HFF-Myc (cell line): ENCODE results near the gene FHIT.

Source experiments
- DNase-seq: peaks from one replicate; pipeline ENCODE4 v3.0.0-alpha.2; 2011; ENCODE audit warnings: low read depth; ENCODE audit errors: extremely low read depth
- H3K4me3 ChIP-seq: replicated peaks from 2 replicates; pipeline ENCODE4 v1.5.1; 2011; ENCODE audit warnings: low read depth, mild to moderate bottlenecking, control low read depth, low read length
- CTCF ChIP-seq: IDR thresholded peaks from 2 replicates; pipeline ENCODE4 v1.5.1; 2012; ENCODE audit warnings: mild to moderate bottlenecking, low read depth, low read length, control low read depth; ENCODE audit errors: missing control alignments

Gene FHIT

GRCh38 chr3:60011218-60011617 lies 1240.0 kb downstream of the FHIT start:
- no peak overlapping the region for H3K4me3 ChIP-seq
- TF ChIP-seq CTCF, result no peak
- DNase-seq, result no peak

- DNase-seq, result no peak
- TF ChIP-seq CTCF, result no peak
- H3K4me3 ChIP-seq, result no peak overlapping the region
These were observed 1240.5 kb downstream of the FHIT start for GRCh38 chr3:60010781-60011180.

- TF ChIP-seq CTCF, result no peak
- no peak for DNase-seq
- H3K4me3 ChIP-seq, result no peak overlapping the region
These were observed 1241.2 kb downstream of the FHIT start for GRCh38 chr3:60009931-60010478.

- DNase-seq, result no peak
- TF ChIP-seq CTCF, result no peak
- no peak overlapping the region for H3K4me3 ChIP-seq
These were observed 1249.9 kb downstream of the FHIT start for GRCh38 chr3:60001369-60001768.

GRCh38 chr3:60000311-60001105 lies 1250.7 kb downstream of the FHIT start:
- no peak overlapping the region for H3K4me3 ChIP-seq
- no peak for DNase-seq
- no peak for TF ChIP-seq CTCF

GRCh38 chr3:59998058-59998457 lies 1253.2 kb downstream of the FHIT start:
- TF ChIP-seq CTCF, result no peak
- H3K4me3 ChIP-seq, result no peak overlapping the region
- DNase-seq, result no peak
